ENCODE results near the gene BAHD1. TPM values are rescaled to one million over a fixed set of nuclear protein-coding genes. Genes with fewer than 3 reads are reported as not detected.

Gene BAHD1
- total RNA-seq, 2 experiments from 2014 or later, result 18.0 to 18.7 TPM

- peaks cover 86% of the 10 kb centered on the region for H3K27me3 Mint-ChIP-seq
- H3K4me3 Mint-ChIP-seq, result peak overlapping the region; percentile 73
- peaks cover 19% of the 10 kb centered on the region for H3K4me1 Mint-ChIP-seq
- no peaks in the 10 kb centered on the region for H3K9me3 Mint-ChIP-seq
- H3K36me3 Mint-ChIP-seq, result no peaks in the 10 kb centered on the region
- peak; percentile 30 for DNase-seq
- H3K27ac Mint-ChIP-seq, result no peak overlapping the region
Measured at GRCh38 chr15:40511093-40511471, 70.3 kb downstream of the BAHD1 start.

GRCh38 chr15:40511472-40512133, 70.8 kb downstream of the BAHD1 start:
- Mint-ChIP-seq H3K4me1 (peaks cover 18% of the 10 kb centered on the region), H3K27ac (no peak overlapping the region), H3K4me3 (peak overlapping the region; percentile 73), H3K9me3 (no peaks in the 10 kb centered on the region), H3K36me3 (no peaks in the 10 kb centered on the region), H3K27me3 (peaks cover 81% of the 10 kb centered on the region)
- DNase-seq, result peak; percentile 47

- Mint-ChIP-seq H3K36me3 (no peaks in the 10 kb centered on the region), H3K4me3 (peak overlapping the region; percentile 49), H3K27me3 (peaks cover 74% of the 10 kb centered on the region), H3K27ac (no peak overlapping the region), H3K4me1 (peaks cover 14% of the 10 kb centered on the region), H3K9me3 (no peaks in the 10 kb centered on the region)
- no peak for DNase-seq
Measured at GRCh38 chr15:40512440-40512839, 71.7 kb downstream of the BAHD1 start.

DNA sequence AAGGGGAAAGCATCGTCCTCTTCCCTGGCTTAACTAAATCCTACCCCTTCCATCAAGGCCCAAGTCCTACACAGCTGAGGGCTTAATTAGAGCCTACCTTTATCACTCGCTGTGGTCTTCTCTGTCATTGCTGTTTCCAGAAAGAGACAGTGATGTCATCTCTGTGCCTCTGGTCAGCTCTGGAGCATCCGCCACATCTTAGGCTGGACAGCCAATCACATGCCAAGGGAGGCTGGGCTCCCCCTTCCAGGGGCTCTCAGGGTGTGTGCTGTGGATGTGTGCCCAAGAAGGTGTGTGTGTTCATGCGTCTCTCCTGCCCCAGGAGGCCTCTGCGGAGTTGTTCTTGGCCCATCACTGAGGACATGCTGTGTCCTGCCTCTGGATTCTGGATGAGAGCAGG, 72.9 kb downstream of the BAHD1 start:
- Mint-ChIP-seq H3K4me1 (peaks cover 14% of the 10 kb centered on the region), H3K27me3 (peaks cover 62% of the 10 kb centered on the region), H3K4me3 (no peak overlapping the region), H3K27ac (no peak overlapping the region), H3K9me3 (no peaks in the 10 kb centered on the region), H3K36me3 (no peaks in the 10 kb centered on the region)
- no peak for DNase-seq

DNA sequence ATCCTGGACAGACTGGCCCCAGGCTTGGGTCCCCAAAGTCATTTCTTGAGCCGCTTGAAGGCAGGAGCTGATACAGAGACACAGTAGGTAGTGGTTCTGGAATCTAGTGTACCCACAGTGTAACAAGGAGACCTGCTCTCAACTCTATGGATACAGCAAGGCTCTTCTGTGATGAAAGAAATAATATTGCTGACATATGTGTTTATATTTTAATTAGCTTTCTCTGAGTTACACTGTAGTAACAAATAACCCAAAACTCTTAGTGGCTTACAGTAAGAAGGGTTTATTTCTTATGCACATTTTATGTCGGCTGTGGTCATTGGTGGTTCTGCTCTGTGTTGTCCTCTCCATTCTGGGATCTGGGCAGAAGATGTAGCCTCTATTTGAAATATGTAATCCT, 75.6 kb downstream of the BAHD1 start:
- Mint-ChIP-seq H3K27ac (no peak overlapping the region), H3K36me3 (no peaks in the 10 kb centered on the region), H3K27me3 (peaks cover 35% of the 10 kb centered on the region), H3K4me1 (peaks cover 9% of the 10 kb centered on the region), H3K9me3 (no peaks in the 10 kb centered on the region), H3K4me3 (no peak overlapping the region)
- DNase-seq, result no peak

Other genes starting within 250 kb of the BAHD1 start
- under 1 TPM; 0.18 to 0.35 TPM for gene PAK6, start 201.9 kb upstream of the BAHD1 start, total RNA-seq
- not detected for gene ANKRD63, start 157.9 kb upstream of the BAHD1 start, total RNA-seq
- 10 to 100 TPM; 40.8 to 43.6 TPM for gene PLCB2, start 133.0 kb upstream of the BAHD1 start, total RNA-seq
- 10 to 100 TPM; 13.5 to 15.5 TPM for gene INAFM2, start 117.3 kb upstream of the BAHD1 start, total RNA-seq
- gene CCDC9B, start 100.0 kb upstream of the BAHD1 start, total RNA-seq, result under 1 TPM; 0.24 to 0.62 TPM
- gene PHGR1, start 89.9 kb upstream of the BAHD1 start, total RNA-seq, result not detected
- under 1 TPM; 0.08 to 0.14 TPM for gene DISP2, start 82.7 kb upstream of the BAHD1 start, total RNA-seq
- 10 to 100 TPM; 54.3 to 56.3 TPM for gene KNSTRN, start 58.2 kb upstream of the BAHD1 start, total RNA-seq
- 10 to 100 TPM; 64.9 to 68.6 TPM for gene IVD, start 35.2 kb upstream of the BAHD1 start, total RNA-seq
- gene CHST14, start 30.0 kb downstream of the BAHD1 start, total RNA-seq, result 1 to 10 TPM; 5.7 to 7.1 TPM
- gene CCDC32, start 124.1 kb downstream of the BAHD1 start, total RNA-seq, result 10 to 100 TPM; 21.3 to 27.3 TPM
- 10 to 100 TPM; 22.9 to 26.1 TPM for gene RPUSD2, start 128.3 kb downstream of the BAHD1 start, total RNA-seq
- gene KNL1, start 153.3 kb downstream of the BAHD1 start, total RNA-seq, result 10 to 100 TPM; 23.8 to 24.5 TPM